Loucy (cell line): ENCODE measurements around the gene CTU2.

Experiments
- H2AFZ ChIP-seq: fragments of 200-600 bp; sonication (generic); 2 replicates; pipeline ENCODE4 v1.6.0; 2016; ENCODE audit warnings: antibody characterized with exemption, mild to moderate bottlenecking, low read length, moderate library complexity
- H3F3A ChIP-seq: fragments of 200-600 bp; 2 replicates; pipeline ENCODE4 v1.6.0; 2016; ENCODE audit warnings: antibody characterized with exemption, low read depth, mild to moderate bottlenecking
- H3K27me3 ChIP-seq: fragments of 200-600 bp; sonication (generic); 2 replicates; pipeline ENCODE4 v1.6.1; 2014; ENCODE audit warnings: low read length, mild to moderate bottlenecking; ENCODE audit not compliant: insufficient read depth, poor library complexity, severe bottlenecking
- H3K36me3 ChIP-seq: fragments of 200-600 bp; sonication (generic); 2 replicates; pipeline ENCODE4 v1.6.1; 2016; ENCODE audit warnings: low read length; ENCODE audit not compliant: insufficient read depth
- H3K4me1 ChIP-seq: fragments of 200-600 bp; sonication (generic); 2 replicates; pipeline ENCODE4 v1.5.1; 2014; ENCODE audit warnings: low read length, mild to moderate bottlenecking; ENCODE audit not compliant: insufficient read depth, poor library complexity, severe bottlenecking
- H3K4me2 ChIP-seq: fragments of 200-600 bp; sonication (generic); 2 replicates; pipeline ENCODE4 v1.6.0; 2014; ENCODE audit warnings: antibody characterized with exemption, low read length, low read depth, mild to moderate bottlenecking; ENCODE audit not compliant: poor library complexity, severe bottlenecking
- H3K4me3 ChIP-seq: fragments of 200-600 bp; sonication (generic); 2 replicates; pipeline ENCODE4 v1.5.1; 2014; ENCODE audit warnings: low read length, mild to moderate bottlenecking, mixed read lengths; ENCODE audit not compliant: poor library complexity, severe bottlenecking
- H3K79me2 ChIP-seq: fragments of 200-600 bp; sonication (generic); 2 replicates; pipeline ENCODE4 v1.6.1; 2014; ENCODE audit warnings: low read length; ENCODE audit not compliant: insufficient read depth
- H3K9ac ChIP-seq: fragments of 200-600 bp; sonication (generic); 2 replicates; pipeline ENCODE4 v1.6.0; 2014; ENCODE audit warnings: mild to moderate bottlenecking, low read depth, low read length, moderate library complexity; ENCODE audit not compliant: poor library complexity, severe bottlenecking
- H3K9me2 ChIP-seq: fragments of 200-600 bp; sonication (generic); replicated peaks from 2 replicates; pipeline ENCODE4 v1.6.1; 2016; ENCODE audit warnings: low read depth, low read length, mixed read lengths
- H3K9me3 ChIP-seq: fragments of 200-600 bp; sonication (generic); 2 replicates; pipeline ENCODE4 v1.6.1; 2014; ENCODE audit warnings: mild to moderate bottlenecking, antibody characterized with exemption, low read length, low read depth; ENCODE audit not compliant: insufficient read depth
- H4K20me1 ChIP-seq: fragments of 200-600 bp; sonication (generic); 2 replicates; pipeline ENCODE4 v1.6.0; 2014; ENCODE audit warnings: antibody characterized with exemption, low read length, mild to moderate bottlenecking; ENCODE audit not compliant: insufficient read depth, poor library complexity, severe bottlenecking
- EZH2phosphoT487 ChIP-seq: fragments of 200-600 bp; IDR thresholded peaks from 2 replicates; pipeline ENCODE4 v1.6.1; 2018; ENCODE audit warnings: antibody characterized with exemption, mild to moderate bottlenecking, moderate library complexity, borderline replicate concordance
- TF ChIP-seq, protein P1 (sequence below): fragments of 200-600 bp; sonication (generic); conservative IDR thresholded peaks from 2 replicates; pipeline ENCODE4 v1.5.1; 2014; ENCODE audit warnings: mild to moderate bottlenecking, antibody characterized with exemption, low read length

Gene CTU2

DNA sequence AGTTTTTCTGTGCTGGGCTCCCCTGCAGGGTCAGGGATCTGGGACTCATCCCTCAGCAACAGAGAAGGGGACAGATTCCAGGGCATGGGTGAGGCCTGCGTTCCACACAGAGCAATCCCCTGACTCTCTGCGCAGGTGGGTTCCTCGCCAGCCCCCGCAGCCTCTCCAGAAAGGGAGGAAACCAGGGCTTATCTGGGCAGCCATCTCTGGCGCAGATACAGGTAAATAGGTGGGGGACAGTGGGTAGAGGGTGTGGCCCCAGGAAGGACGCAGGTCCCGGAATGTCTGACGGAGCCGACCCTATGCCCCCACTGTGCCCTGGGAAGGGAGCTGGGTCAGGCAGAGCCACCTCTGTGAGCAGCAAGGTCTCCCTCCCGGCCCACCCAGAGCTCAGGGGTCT, 55.5 kb downstream of the CTU2 start:
- H3K4me1 ChIP-seq: no peaks in the 10 kb centered on the region
- TF ChIP-seq EZH2phosphoT487: no peak
- TF ChIP-seq, protein P1, sequence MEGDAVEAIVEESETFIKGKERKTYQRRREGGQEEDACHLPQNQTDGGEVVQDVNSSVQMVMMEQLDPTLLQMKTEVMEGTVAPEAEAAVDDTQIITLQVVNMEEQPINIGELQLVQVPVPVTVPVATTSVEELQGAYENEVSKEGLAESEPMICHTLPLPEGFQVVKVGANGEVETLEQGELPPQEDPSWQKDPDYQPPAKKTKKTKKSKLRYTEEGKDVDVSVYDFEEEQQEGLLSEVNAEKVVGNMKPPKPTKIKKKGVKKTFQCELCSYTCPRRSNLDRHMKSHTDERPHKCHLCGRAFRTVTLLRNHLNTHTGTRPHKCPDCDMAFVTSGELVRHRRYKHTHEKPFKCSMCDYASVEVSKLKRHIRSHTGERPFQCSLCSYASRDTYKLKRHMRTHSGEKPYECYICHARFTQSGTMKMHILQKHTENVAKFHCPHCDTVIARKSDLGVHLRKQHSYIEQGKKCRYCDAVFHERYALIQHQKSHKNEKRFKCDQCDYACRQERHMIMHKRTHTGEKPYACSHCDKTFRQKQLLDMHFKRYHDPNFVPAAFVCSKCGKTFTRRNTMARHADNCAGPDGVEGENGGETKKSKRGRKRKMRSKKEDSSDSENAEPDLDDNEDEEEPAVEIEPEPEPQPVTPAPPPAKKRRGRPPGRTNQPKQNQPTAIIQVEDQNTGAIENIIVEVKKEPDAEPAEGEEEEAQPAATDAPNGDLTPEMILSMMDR: no peak
- no peaks in the 10 kb centered on the region for H3K9me2 ChIP-seq
- no peaks in the 10 kb centered on the region for H3K9me3 ChIP-seq
- H3K4me3 ChIP-seq: no peak overlapping the region
- H4K20me1 ChIP-seq: peaks cover 21% of the 10 kb centered on the region
- no peaks in the 10 kb centered on the region for H3K27me3 ChIP-seq
- peaks cover 7% of the 10 kb centered on the region; the same call in 1 of the 2 replicates for H3K36me3 ChIP-seq
- H3K4me2 ChIP-seq: no peak overlapping the region
- peaks cover 61% of the 10 kb centered on the region for H3K79me2 ChIP-seq
- no peak overlapping the region for H2AFZ ChIP-seq
- no peak overlapping the region for H3K9ac ChIP-seq
- no peaks in the 10 kb centered on the region for H3F3A ChIP-seq

DNA sequence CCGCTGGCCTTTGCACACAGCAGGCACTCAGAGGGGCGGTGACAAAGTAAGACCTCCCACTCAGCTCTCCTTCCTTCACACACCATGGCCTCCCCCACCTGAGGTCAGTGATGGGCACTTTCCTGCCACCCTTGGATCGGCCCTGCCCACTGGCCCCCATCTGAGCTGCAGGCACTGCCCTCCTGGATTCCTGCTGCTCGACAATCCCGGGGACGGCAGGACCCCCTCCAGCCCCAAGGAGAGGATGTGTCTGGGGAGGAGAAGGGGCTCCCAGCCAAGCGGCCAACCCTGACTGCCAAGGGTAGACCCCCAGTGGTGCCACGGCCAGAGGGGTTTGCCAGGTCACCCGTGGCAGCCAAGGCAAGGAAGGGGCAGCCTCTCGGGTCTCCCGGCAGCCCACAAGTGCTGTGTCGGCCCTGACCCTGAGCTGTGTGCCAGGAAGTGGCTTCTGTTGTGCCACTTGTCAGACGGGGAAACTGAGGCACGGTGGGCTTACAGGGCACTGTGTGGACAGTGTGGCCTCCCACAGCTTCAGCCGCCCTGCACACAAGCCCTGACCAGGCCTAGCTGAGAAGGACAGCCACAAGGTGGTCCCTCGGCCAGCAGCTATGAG, 56.1 kb downstream of the CTU2 start:
- Histone ChIP-seq H3K36me3 (peaks cover 7% of the 10 kb centered on the region; the same call in 1 of the 2 replicates), H3F3A (no peaks in the 10 kb centered on the region), H2AFZ (no peak overlapping the region), H3K9ac (no peak overlapping the region), H4K20me1 (peaks cover 25% of the 10 kb centered on the region), H3K4me2 (no peak overlapping the region), H3K79me2 (peaks cover 64% of the 10 kb centered on the region), H3K9me2 (no peaks in the 10 kb centered on the region), H3K4me1 (no peaks in the 10 kb centered on the region), H3K4me3 (no peak overlapping the region), H3K9me3 (no peaks in the 10 kb centered on the region), H3K27me3 (no peaks in the 10 kb centered on the region)
- TF ChIP-seq, protein P1: no peak
- TF ChIP-seq EZH2phosphoT487: no peak

DNA sequence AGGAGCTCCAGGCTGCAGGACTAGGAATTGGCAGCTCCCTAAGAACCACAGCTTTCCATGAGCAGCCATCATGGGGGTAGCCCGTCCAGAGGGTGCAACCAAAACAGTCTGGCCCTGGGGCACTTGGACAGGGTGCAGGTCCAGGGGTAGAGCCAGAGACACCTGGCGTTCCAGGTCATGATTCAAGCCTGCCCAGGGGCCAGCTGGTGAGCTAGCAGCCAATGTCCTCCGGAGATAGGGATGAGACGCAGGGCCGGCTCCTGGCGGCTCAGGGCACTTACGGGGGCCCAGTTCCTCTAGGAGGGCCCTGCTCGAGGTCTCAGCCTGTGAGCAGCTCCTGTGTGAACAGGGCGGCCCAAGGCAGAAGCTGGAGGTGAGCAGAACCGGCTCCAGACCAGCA, 56.6 kb downstream of the CTU2 start:
- no peak for TF ChIP-seq EZH2phosphoT487
- TF ChIP-seq, protein P1: no peak
- H3K79me2 ChIP-seq: peaks cover 68% of the 10 kb centered on the region
- no peak overlapping the region for H3K4me3 ChIP-seq
- H3K9me2 ChIP-seq: no peaks in the 10 kb centered on the region
- H2AFZ ChIP-seq: no peak overlapping the region
- peaks cover 7% of the 10 kb centered on the region; the same call in 1 of the 2 replicates for H3K36me3 ChIP-seq
- H3K4me2 ChIP-seq: no peak overlapping the region
- no peak overlapping the region for H3K9ac ChIP-seq
- no peaks in the 10 kb centered on the region for H3K9me3 ChIP-seq
- no peaks in the 10 kb centered on the region for H3K4me1 ChIP-seq
- H3K27me3 ChIP-seq: no peaks in the 10 kb centered on the region
- peaks cover 29% of the 10 kb centered on the region for H4K20me1 ChIP-seq
- no peaks in the 10 kb centered on the region for H3F3A ChIP-seq
